SH-SY5Y (cell line): Measurements from ENCODE around the gene VASP.

Source experiments
- GATA2 ChIP-seq: IDR thresholded peaks from 2 replicates; pipeline ENCODE4 v1.6.1; 2011; ENCODE audit warnings: mild to moderate bottlenecking, low read depth, low read length
- GATA3 ChIP-seq: IDR thresholded peaks from 2 replicates; pipeline ENCODE4 v1.6.1; 2011; ENCODE audit warnings: low read depth, mild to moderate bottlenecking, low read length, moderate library complexity

DNA sequence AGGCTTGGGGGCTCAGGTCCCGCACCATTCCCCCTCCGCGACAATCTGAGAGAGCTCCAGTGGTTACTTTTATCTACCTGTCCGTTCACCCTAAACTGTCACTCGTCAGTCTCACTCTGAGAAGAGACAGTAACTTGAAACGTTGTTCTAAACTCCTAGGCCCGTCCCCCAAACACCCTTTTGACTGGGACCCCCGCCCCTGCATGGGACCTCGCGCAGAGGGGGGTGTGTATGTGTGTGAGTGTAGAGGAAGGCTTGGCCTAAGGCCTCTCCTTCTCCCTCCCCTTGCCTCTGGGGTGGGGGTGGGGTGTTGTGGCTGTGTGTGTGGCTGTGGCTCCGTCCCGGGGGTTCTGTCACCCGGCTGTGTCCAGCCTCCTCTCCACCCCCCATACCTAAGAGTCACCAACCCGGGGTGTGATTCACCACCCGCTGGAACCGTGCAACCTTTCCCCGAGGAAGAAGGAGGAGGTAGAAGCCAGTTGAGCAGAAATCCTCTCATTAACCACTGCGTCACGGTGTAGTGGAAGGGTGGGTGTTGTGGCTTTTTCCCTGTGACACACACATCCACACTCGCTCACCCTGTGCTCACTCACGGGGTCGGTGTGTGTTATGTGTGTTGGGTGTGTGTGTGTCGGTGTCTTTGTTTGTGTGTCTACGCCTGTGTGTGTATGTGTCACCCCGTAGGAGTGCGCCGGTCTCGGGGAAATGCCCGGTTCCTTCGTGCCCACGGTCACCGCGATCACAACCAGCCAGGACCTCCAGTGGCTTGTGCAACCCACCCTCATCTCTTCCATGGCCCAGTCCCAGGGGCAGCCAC lies 37.1 kb upstream of the VASP start:
- TF ChIP-seq GATA2, result no peak
- no peak for TF ChIP-seq GATA3
